Left lung (tissue), 10 donors: ENCODE data around the gene NRIP2. TPM values are rescaled to one million over a fixed set of nuclear protein-coding genes. Genes with fewer than 3 reads are reported as not detected.

Experiments
- ATAC-seq: fragments of 200-7000 bp; cut with Tn5 transposase; one replicate; pipeline ENCODE4 v1.9.1; 2020; ENCODE audit warnings: moderate library complexity
- DNase-seq, 4 donors: peaks; one replicate each; pipeline ENCODE4 v3.0.0-alpha.2; 2013 to 2020
- H3K27ac ChIP-seq, 2 donors: fragments of 200-600 bp; sonication (generic) in 1 of 2; one replicate each; pipeline versions ENCODE4 v1.5.0 to v1.8.0; 2020 to 2021
- H3K27me3 ChIP-seq, 2 donors: fragments of 200-600 bp; sonication (generic) in 1 of 2; one replicate each; pipeline versions ENCODE4 v1.5.0 to v1.8.0; 2020 to 2021
- H3K36me3 ChIP-seq, 2 donors: fragments of 200-600 bp; sonication (generic) in 1 of 2; one replicate each; pipeline versions ENCODE4 v1.5.0 to v1.8.0; 2020 to 2021
- H3K4me1 ChIP-seq, 2 donors: fragments of 200-600 bp; one replicate each; pipeline ENCODE4 v1.8.0; 2021
- H3K4me3 ChIP-seq, 2 donors: fragments of 200-600 bp; sonication (generic) in 1 of 2; one replicate each; pipeline versions ENCODE4 v1.5.0 to v1.8.0; 2020 to 2021; ENCODE audit warnings: mild to moderate bottlenecking in 1 of 2
- H3K9me3 ChIP-seq, 2 donors: fragments of 200-600 bp; sonication (generic) in 1 of 2; one replicate each; pipeline versions ENCODE4 v1.5.0 to v1.8.0; 2020 to 2021
- CTCF ChIP-seq, 2 donors: fragments of 200-600 bp; sonication (generic) in 1 of 2; IDR thresholded peaks; one replicate each; pipeline versions ENCODE4 v1.5.0 to v1.8.0; 2021; ENCODE audit warnings: antibody characterized with exemption in 2 of 2
- intact Hi-C, 2 donors: fragments of 100-400 bp; cut with DNase I; formaldehyde crosslinking; loops; one replicate each; pipeline versions ENCODE4 v1.11.2 to v1.14.2; 2022
- polyA plus RNA-seq, 6 donors: library from polyadenylated mRNA; unstranded; fragments of 120-200 nt; gene quantifications; one replicate each; pipeline ENCODE4 v1.2.1, GENCODE V29; 2013; ENCODE audit not compliant: insufficient read length in 6 of 6
- total RNA-seq, 2 donors: library from RNA; stranded (reverse); fragmentation: NEBNext Ultra II Directional; extraction: Animal tissue kit (Norgen Biotek cat#: 25700); gene quantifications; one replicate each; pipeline ENCODE4 v1.2.1, GENCODE V29; 2021
- donor health status: DM: no; HTN: yes; CAD: no.
- donor health status: DM: no; HTN: no; CAD: no.

Gene NRIP2
- total and polyA plus RNA-seq, 8 donors: 0.79 to 8.1 (median 7.1) TPM

GRCh38 chr12:2858944-2859421 lies 24.1 kb upstream of the NRIP2 start:
- no peak for TF ChIP-seq CTCF (IDR thresholded peaks at IDR 0.05)
- no peaks in the 10 kb centered on the region for H3K27me3 ChIP-seq
- no peaks in the 10 kb centered on the region for H3K4me1 ChIP-seq
- H3K4me3 ChIP-seq: no peak overlapping the region
- H3K9me3 ChIP-seq: no peaks in the 10 kb centered on the region
- no peak for DNase-seq
- H3K27ac ChIP-seq: no peak overlapping the region
- no peak for ATAC-seq
- intact Hi-C loops: no loop called here
- H3K36me3 ChIP-seq: peaks cover 0 to 29% of the 10 kb centered on the region in 2 donors

- H3K4me3 ChIP-seq: no peak overlapping the region
- H3K27me3 ChIP-seq: no peaks in the 10 kb centered on the region
- DNase-seq (no peak), ATAC-seq (no peak)
- no peak for TF ChIP-seq CTCF (IDR thresholded peaks at IDR 0.05)
- intact Hi-C loops: no loop called here
- no peak overlapping the region for H3K27ac ChIP-seq
- no peaks in the 10 kb centered on the region for H3K4me1 ChIP-seq
- no peaks in the 10 kb centered on the region for H3K9me3 ChIP-seq
- H3K36me3 ChIP-seq: peaks cover 0 to 23% of the 10 kb centered on the region in 2 donors
Observed at GRCh38 chr12:2858334-2858733, 23.5 kb upstream of the NRIP2 start.

- Histone ChIP-seq H3K9me3 (no peaks in the 10 kb centered on the region), H3K4me3 (no peak overlapping the region), H3K27me3 (no peaks in the 10 kb centered on the region), H3K36me3 (peaks cover 0 to 20% of the 10 kb centered on the region in 2 donors), H3K4me1 (no peaks in the 10 kb centered on the region), H3K27ac (no peak overlapping the region)
- intact Hi-C loops: no loop called here
- ATAC-seq (no peak), DNase-seq (no peak)
- TF ChIP-seq CTCF (IDR thresholded peaks at IDR 0.05): no peak
Observed at GRCh38 chr12:2857576-2857975, 22.7 kb upstream of the NRIP2 start.

GRCh38 chr12:2857021-2857431 lies 22.2 kb upstream of the NRIP2 start, which contains the start of gene TEX52:
Gene TEX52 (minus strand): TSS chr12:2857039. CDS start chr12:2857026, 13 bp downstream.
- Histone ChIP-seq H3K4me1 (no peaks in the 10 kb centered on the region), H3K27ac (no peak within 1 kb of the TSS), H3K4me3 (no peak within 1 kb of the TSS), H3K27me3 (no peaks in the 10 kb centered on the region), H3K9me3 (no peaks in the 10 kb centered on the region), H3K36me3 (peaks cover 0 to 20% of the 10 kb centered on the region in 2 donors)
- intact Hi-C loops: no loop called here
- TF ChIP-seq CTCF (IDR thresholded peaks at IDR 0.05): no peak
- no peak for ATAC-seq
- peak in 1 of 4 donors; percentile 55 for DNase-seq

- H3K27me3 ChIP-seq: no peaks in the 10 kb centered on the region
- H3K36me3 ChIP-seq: peaks cover 0 to 20% of the 10 kb centered on the region in 2 donors
- ATAC-seq (no peak), DNase-seq (no peak)
- intact Hi-C loops: no loop called here
- no peaks in the 10 kb centered on the region for H3K4me1 ChIP-seq
- no peak overlapping the region for H3K4me3 ChIP-seq
- no peaks in the 10 kb centered on the region for H3K9me3 ChIP-seq
- no peak overlapping the region for H3K27ac ChIP-seq
- TF ChIP-seq CTCF (IDR thresholded peaks at IDR 0.05): no peak
Observed at GRCh38 chr12:2856051-2856450, 21.2 kb upstream of the NRIP2 start.
